Activated T-cell treated with anti-CD3 and anti-CD28 coated beads, Interleukin-2, amount 50 U/mL, for 48 hours (primary cell): ENCODE data around the gene MLYCD.

Experiments used
- DNase-seq, 2 experiments: peaks; one replicate each; pipeline ENCODE4 v3.0.0-alpha.2; 2020

The MLYCD gene

DNA sequence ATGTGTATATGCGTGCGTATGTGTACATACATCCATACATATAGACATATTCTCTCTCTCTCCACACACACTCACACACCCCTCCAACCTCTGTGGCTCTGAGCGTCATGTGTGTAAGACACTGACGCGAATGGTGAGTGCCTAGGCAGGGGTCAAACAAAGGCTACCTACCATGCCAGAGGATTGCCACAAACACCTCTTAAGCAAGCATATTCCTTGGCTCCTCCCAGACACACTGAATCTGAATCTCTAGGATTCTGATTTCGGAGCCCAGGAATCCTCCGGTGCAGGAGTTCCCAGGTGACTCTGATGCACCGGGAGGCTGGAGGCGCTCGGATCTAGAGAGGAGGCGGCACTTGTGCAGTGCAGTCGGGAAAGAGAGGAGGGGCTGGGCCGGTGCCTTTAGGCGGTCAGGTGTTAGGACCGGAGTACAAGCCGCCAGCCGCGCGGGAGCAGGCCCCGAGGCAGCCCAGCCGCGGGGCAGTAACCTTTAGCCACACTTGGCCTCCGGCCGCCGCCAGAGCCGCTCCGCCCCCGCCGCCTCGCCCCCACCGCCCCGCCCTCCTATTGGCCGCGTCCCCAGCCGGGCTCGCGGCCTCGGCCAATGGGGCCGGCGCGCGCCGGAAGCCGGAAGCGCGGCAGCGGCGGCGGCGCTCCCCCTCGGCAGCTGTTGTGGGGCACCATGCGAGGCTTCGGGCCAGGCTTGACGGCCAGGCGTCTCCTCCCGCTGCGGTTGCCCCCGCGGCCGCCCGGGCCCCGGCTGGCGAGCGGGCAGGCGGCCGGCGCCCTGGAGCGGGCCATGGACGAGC, at the start of gene MLYCD:
Gene MLYCD (plus strand): TSS at position 653 of the 809 bp plus-strand sequence. CDS start 30 bp downstream, at position 683.
- DNase-seq: peak; percentile 74 to 81

DNA sequence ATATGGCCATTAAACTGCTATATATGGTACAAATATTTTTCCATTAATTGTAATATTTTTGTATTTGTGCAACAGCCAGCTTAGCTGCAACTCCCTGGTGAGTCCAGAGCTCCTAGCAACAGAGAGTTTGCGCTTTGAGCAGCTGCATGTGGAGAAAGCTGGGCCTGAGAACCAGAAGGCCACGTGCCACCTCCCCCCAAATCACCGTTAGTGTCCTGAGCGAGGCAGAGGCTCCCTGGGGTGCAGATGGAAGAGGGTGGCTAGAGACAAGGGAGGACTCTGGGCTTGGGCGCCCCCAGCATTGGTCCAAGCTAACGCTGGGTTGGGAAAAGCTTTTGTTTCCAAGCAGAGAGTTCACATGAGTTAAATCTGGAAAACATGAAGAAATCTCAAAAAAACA, 49.5 kb upstream of the MLYCD start:
- no peak for DNase-seq

GRCh38 chr16:83850947-83851346, 48.0 kb upstream of the MLYCD start:
- DNase-seq: no peak

DNA sequence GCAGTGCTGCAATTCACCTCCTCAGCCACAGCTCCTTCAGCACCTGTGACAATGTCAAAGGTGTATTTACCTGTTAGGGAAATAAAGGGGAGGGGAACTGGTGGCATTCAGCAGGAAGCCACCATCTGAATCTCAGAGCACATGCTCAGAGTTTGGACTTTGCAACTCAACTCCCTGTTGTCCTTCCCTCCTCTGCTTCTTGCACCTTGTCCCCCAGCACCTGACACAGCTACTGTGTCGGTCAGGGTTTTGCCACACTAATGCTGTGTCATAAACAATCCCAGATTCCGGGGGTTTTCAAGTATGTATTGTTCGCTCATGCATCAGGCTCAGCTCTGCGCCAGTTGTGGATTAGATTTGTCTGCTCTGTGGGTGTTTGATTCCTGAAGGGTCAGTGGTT, 47.4 kb upstream of the MLYCD start:
- DNase-seq: no peak

- DNase-seq: no peak
Observed at GRCh38 chr16:83852774-83853173, 46.1 kb upstream of the MLYCD start.

DNA sequence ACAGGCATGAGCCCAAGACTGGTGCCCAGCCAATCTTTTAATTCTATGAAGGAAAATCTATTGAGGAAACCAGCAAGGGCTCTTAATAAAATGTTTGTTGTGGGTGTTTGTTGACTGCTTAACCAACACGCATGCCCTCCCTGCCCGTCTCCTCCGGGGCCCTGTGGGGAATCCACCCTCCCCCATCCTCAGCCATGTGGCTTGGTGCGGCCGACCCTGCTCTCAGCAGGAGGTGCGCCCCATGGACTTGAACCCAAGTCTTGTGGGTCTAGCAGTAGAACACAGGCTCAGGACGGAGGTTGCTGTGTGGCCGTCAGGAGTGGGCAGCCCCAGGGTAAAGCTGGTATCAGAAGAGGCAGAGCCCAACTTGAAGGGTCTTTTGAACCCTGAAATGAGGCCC, 45.1 kb upstream of the MLYCD start:
- no peak for DNase-seq

DNA sequence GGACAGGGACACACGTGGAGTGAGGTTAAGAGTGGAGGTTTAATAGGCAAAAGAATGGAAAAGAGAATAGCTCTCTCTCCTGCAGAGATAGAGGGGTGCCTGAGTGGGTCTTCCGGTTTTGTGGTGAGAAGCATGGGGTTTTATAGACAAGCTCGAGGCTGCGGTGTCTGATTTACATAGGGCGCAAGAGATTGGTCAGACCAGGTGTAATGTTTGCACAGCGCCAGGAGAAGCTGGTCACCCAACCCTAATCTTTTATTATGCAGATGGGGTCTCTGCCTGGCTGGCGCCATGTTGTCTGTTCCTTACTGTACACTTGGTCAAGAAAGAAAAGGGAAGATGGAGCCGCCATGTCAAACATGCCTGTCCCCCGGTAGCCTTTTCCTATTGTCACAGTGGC, 44.5 kb upstream of the MLYCD start:
- no peak for DNase-seq

DNA sequence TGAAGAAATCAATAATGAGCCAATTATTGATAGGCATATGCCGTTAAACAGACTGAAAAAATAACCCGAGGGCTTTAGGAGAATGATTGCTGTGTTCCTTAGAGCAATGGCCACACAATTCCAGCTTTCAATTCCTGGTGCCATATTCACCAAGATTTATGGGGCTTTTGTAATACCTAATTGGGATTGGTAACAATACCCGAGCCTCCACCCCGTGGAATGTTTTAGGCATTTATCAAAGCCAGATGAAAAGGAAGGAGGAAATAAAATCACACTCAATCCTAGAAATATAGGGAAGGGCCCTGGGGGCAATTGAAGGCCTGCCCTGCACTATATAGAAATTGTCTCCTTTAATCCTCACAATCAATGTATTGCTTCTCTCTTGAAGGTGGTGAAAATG, 42.1 kb upstream of the MLYCD start:
- DNase-seq: no peak

DNA sequence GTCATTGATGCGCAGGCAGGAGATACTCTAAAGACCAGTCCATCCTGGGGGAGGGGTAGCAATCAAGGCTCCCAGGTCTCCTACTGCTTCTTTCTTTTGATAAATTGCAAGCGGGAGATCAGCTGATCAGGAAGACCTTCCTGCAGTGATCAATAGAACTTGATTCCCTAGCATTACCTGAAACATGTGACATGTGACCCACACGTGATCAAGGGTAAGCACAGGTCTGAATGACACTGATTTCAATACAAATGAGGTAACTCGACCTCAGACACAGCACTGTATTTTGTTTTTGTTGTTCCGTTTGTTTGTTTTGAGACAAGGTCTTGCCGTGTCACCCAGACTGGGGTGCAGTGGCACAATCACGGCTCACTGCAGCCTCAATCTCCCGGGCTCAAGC, 39.6 kb upstream of the MLYCD start:
- DNase-seq: no peak

GRCh38 chr16:83862661-83863060, 36.3 kb upstream of the MLYCD start:
- DNase-seq: no peak

DNA sequence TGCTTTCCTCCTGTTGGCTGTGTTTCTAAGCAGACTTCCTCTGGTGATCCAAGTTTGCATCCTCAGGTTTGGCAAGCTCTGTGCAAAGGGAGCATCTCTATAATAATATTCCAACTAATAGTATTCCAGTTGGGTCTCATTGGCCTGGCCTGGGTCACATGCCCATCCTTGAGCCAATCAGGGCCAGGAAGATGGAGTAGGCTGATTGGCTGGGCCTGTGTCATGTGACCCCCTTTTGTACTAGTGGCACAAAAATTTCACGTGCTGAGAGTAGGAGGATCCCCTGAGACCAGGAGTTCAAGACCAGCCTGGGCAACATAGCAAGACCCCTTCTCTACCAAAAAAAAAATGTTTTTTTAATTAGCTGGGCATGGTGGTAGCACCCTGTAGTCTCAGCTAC, 35.2 kb upstream of the MLYCD start:
- DNase-seq: no peak

DNA sequence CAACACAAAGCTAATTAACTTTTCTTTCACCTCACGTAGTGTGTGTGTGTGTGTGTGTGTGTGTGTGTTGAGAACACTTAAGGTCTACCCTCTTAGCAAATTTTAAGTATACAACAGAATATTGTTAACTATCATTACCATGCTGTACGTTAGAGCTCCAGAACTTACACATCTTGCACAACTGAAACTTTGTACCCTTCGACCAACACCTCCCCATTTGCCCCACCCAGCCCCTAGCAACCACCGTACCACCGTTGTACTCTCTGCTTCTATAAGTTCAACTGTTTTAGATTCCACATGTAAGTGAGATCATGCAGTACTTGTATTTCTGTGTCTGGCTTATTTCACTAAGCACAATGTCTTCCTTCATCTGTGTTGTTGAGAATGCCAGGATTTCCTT, 28.1 kb upstream of the MLYCD start:
- DNase-seq: no peak

DNA sequence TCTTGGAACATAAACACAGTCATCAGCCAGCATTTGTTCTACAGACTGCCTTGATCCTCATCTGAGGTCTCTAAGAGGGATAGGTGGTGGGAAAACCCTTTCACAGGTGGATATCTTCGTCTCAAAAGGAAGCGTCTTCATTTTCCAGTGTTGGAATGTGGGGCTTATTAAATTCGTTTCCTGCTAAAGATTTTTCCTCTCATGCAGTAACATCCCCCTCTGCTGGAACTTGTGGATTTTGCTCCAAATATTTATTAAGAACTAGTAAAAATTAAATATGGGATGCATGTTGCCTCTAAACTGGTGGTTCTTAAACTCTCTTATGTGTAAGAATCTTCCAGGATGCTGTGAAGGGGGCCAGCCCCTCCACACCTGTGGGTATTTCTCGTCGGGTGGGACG, 20.1 kb upstream of the MLYCD start:
- no peak for DNase-seq

- no peak for DNase-seq
Observed at GRCh38 chr16:83882163-83882885, 16.6 kb upstream of the MLYCD start.

- no peak for DNase-seq
Observed at GRCh38 chr16:83886199-83886971, 12.5 kb upstream of the MLYCD start.

DNA sequence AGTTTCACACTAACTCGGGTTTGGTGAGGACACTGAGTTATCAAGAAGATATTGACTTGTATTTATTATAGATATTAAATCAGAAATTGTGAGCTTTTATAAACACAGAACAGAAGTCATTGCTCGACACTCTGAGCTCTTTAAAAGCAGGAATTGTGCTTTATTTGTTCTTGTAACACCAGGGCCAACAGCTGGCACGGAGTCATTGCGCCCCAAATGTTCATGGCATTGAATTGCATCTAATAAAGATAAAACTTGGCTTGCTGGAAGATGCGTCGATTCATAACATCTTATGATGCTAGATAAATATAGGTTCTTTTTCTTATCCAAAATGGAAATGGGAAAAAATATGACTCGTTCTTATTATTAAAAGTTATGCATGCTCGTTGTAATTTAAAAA, 11.8 kb upstream of the MLYCD start:
- no peak for DNase-seq

DNA sequence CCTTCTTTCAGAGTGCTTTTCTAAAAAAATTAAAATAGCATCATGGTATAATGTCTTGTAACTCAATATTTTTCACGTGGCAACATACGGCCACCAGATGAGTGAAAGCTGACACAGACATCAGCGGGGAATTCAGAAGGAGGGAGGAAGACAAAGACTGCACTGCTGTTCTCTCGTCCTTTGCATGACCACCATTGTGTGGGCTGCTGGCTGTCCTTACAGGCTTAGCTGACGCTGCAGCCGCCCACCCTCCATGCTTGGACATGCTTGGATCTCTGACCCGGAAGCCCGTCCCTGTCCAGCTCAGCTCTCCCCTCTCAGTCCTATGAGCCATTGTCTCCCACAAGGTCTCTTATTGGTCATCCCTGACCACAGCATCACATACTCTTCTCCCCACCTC, 11.4 kb upstream of the MLYCD start:
- DNase-seq: no peak

DNA sequence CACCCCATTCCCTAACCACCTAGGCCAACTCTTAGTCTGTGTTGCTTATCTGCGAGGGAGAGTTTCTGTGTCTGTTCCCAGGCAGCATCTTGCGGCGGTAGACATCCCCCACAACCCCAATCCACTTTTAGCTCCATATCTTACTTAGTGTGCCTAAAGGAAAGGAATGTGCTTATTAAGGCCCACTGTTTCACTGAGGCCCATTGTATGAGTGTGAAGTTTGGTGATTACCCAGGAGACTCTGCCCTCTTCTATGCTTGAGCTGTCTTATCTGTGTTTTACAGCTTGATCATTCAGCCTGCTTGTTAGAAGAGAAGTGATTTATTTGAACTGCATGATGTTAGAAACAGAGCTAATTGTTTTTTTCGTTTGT, 10.3 kb upstream of the MLYCD start:
- DNase-seq: no peak

GRCh38 chr16:83890359-83890758, 8.6 kb upstream of the MLYCD start:
- DNase-seq: no peak

DNA sequence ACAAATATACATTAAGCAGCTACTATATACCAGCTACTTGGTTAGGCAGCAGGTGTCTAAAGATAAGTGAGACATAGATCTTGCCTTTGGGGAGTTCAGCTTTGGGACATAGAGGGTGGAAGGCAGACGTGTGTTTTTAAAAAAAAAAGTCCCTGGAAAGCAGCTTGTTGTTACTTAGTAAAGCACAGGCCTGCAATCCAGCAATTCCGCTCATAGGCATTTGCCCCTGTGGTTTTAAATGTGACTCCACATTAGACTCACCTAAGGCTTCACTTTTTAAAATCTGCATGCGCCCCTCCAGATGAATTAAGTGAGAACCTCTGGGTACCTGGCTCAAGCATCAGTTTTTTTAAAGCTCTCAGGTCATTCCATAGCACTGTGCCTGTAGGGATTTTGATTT, 7.2 kb upstream of the MLYCD start:
- no peak for DNase-seq

GRCh38 chr16:83895243-83895642, 3.7 kb upstream of the MLYCD start:
- DNase-seq: no peak

- DNase-seq: no peak
Observed at GRCh38 chr16:83895942-83896341, 3.0 kb upstream of the MLYCD start.

DNA sequence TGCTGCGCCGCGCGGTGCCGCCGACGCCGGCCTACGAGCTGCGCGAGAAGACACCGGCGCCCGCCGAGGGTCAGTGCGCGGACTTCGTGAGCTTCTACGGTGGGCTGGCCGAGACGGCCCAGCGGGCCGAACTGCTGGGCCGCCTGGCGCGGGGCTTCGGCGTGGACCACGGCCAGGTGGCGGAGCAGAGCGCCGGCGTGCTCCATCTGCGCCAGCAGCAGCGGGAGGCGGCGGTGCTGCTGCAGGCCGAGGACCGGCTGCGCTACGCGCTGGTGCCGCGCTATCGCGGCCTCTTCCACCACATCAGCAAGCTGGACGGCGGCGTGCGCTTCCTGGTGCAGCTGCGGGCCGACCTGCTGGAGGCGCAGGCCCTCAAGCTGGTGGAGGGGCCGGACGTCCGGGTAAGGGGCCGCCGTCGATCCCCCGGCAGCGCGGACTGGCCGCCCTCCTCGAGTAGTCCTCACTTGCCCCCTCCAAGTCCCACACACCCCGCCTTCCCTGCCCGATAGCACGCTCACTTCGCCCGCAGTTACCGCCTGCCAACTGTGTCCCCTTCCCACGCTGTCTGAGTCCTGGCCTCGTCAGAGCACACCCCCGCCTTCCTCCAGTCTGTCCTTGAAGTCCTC, 470 bp downstream of the MLYCD start:
- DNase-seq: peak; percentile 50 to 58
